GM12873 (cell line): ENCODE measurements around the gene CHAF1A.

Source experiments
- TF ChIP-seq, protein P1 (sequence below): IDR thresholded peaks from 2 replicates; pipeline ENCODE4 v1.5.1; 2012; ENCODE audit warnings: low read depth, mild to moderate bottlenecking, moderate library complexity, low read length, control low read depth; ENCODE audit not compliant: insufficient read depth; ENCODE audit errors: missing control alignments

The CHAF1A gene

DNA sequence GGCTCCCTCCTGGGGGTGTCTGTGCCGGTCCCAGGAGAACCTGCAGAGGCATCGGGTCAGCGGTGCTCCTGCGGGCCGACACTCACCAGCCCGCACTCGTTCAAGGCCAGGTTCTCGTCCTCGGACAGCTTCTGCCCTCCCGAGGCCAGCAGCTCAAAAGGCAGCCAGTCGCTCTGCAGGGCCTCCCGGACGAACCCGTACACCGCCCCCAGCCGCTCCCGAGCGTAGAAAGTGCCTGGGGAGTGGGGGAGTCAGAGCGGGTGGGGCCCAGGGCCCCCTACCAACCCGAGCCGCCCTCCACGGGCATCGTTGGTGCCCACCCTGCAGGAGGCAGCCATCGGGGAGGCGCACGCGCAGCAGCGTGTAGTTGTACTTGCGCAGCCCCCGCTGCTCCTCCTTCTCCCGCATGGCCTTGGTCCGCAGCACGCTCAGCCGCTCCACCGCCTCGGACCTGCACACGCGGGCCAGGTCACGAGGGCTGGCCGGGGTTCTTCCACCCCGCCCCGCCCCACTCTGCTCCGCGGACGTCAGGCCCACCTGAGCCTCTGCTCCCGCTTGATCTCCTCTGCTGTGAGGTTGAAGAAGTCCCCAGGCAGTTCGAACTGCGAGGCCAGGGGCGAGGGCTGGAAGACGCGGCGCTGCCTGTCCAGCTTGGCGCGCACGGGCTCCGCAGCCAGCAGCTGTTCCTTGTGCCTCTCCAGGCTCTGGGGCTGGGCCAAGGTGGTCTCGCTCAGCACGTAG is 43.7 kb downstream of the CHAF1A start:
- TF ChIP-seq, protein P1, sequence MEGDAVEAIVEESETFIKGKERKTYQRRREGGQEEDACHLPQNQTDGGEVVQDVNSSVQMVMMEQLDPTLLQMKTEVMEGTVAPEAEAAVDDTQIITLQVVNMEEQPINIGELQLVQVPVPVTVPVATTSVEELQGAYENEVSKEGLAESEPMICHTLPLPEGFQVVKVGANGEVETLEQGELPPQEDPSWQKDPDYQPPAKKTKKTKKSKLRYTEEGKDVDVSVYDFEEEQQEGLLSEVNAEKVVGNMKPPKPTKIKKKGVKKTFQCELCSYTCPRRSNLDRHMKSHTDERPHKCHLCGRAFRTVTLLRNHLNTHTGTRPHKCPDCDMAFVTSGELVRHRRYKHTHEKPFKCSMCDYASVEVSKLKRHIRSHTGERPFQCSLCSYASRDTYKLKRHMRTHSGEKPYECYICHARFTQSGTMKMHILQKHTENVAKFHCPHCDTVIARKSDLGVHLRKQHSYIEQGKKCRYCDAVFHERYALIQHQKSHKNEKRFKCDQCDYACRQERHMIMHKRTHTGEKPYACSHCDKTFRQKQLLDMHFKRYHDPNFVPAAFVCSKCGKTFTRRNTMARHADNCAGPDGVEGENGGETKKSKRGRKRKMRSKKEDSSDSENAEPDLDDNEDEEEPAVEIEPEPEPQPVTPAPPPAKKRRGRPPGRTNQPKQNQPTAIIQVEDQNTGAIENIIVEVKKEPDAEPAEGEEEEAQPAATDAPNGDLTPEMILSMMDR, result no peak

DNA sequence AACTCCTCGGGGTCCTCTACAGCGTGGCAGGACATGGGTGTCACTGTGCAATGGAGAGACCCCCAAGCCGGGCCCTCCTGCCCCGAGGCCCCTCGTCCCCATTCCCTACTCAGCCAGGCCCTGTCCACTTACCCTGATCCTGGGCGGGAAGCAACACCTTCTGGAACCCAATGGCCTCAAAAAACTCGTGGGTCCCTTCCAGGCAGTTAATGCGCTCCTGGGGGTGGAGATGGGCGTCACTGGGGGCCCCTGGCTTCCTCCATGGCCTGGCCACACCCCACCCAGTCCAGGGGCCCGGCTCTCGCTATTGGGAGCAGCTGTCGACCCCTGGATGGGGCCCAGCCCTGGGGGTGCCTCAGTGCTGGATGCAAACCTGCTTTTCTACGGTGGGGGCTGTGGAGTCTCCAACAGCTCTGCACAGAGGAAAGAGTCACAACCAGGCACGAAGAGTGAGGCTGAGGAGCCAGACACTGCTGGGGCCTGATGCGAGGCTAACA is 44.3 kb downstream of the CHAF1A start:
- TF ChIP-seq, protein P1, result no peak

DNA sequence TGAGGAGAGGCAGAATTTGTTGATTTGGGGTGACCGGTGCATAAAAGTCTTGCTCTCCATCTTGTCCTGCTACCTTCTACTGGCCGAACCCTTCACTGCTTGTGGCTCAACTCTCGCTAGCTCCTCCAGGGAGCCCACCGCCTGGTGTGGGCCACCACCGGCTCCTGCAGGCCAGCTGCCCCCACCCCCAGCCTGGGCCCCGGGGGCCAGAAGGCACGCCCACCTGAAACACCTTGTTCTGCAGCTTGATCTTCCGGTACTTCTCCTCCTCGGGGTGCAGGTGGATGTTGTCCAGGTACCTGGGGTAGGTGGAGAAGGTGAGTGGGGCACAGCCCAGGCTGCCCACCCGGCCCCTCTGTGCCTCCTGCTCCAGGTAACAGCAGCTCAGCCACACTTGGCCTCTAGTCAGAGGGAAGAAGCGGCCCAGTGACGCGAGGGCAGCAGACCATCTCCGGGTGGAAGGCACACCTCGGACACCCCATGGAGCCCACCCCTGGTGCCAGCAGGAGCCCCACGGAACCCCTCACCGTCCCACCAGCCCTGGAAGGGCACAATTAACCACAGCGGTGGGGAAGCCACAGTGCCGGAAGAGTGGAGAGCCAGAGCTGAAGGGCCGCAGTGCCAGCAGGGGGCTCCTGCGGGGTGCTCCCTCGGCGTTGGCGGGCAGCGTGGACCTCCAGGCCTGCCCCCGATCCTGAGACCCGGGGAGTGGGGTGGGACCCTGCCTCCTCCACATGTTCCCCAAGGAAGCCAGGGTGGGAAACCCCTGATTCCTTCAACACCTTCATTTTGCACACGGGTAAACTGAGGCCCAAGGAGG is 45.1 kb downstream of the CHAF1A start:
- TF ChIP-seq, protein P1, result no peak

DNA sequence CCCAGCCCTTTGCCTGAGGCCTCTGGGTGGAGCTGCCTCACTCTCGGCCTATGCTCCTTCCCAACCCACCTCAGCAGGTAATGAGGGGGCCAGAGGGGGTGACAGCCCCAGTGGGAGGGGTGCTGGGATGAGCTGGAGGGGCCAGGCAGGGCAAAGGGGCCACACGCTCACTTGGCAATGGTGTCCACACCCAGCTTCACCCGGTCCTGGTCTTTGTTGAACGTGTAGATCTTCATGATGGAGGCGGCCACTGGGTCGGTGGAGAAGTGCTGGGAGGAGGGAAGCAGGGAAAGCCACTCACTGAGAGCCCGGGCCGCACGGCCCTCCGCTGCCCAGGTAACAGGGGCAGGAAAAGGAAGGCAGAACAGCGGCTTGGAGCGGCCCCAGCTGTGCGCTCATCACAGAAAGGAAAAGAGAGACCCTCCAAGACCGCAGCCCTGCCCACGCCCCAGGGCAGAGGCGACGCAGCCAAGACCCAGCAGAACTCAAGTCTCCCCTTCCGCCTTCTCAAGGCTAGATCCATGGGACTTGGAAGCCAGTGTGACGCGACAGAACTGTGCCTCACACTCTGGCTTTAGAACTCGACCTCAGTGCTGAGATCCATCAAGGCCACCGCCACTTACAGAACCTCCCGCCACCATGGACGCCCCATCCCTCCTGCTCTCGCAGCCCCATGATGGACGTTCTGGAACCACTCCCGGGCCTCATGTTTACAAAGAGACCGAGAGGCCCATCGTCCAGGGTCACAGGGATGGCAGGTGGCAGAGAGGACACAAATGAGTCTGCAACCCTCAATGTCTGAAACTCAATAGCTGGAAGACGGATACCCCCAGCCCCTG is 45.9 kb downstream of the CHAF1A start:
- TF ChIP-seq, protein P1, result no peak

DNA sequence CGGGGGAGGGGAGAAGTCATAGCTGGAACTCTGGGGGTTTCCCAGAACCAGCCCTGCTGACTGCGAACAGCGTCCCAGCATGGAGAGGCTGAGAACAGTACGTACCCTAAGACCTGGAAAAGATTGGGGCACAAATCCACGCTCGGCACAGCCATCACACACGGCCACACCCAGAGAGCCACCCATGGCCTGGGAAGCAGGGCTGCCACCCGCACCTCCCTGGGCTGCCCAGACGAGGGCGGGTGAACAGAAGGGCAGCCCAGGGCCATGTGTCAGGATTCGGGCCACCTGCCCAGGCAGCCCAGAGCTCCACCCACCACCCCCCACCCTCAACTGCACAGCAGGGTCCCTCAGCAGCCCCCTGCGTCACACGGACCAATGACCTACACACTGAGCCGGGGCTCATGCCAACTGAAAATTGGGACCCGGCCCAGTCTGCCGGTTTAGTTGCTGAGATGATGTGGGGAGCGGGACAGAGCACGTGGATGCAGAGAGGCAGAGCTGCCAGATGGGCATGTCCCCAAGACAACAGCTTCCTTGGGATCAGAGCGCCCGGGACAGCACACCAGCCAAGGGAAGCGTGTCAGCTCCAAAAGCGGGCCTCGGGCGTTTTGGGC is 46.7 kb downstream of the CHAF1A start:
- TF ChIP-seq, protein P1, result no peak

DNA sequence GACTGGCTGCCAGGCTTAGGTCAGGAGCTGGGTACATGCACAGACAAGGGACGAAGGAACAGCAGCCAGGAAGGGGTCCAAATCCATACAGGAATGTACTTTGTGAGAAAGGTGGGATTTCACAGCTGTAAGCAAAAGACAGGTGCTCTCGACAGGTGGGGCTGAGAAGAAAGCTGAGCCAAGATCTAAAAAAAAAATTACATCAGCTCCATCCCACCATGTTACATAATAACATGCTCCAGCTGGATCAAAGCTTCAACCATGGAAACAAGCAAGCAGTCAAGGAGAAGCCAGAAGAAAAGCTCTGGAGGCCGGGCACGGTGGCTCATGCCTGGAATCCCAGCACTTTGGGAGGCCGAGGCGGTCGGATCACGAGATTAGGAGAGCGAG is 47.2 kb downstream of the CHAF1A start:
- TF ChIP-seq, protein P1, result no peak
